GM12874 (cell line): ENCODE measurements around the gene HIPK1.

Experiments
- TF ChIP-seq, protein P1 (sequence below): IDR thresholded peaks from 2 replicates; pipeline ENCODE4 v1.5.1; 2011; ENCODE audit warnings: low read depth, mild to moderate bottlenecking, control low read depth, low read length, moderate library complexity; ENCODE audit not compliant: insufficient read depth

HIPK1 gene

DNA sequence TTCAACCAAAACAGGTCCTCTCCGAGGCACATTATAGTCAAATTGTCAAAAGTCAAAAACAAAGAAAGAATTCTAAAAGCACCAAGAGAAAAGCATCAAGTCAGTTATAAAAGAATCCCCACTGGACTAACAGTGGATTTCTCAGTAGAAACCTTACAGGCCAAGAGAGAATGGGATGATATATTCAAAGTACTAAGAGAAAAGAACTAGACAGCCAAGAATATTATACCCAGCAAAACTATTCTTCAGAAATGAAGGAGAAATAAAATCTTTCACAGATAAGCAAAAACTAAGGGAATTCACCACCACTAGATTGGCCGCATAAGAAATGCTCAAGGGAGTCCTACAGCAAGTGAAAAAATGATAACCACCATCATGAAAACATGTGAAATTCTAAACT lies 66.3 kb downstream of the HIPK1 start:
- TF ChIP-seq, protein P1, sequence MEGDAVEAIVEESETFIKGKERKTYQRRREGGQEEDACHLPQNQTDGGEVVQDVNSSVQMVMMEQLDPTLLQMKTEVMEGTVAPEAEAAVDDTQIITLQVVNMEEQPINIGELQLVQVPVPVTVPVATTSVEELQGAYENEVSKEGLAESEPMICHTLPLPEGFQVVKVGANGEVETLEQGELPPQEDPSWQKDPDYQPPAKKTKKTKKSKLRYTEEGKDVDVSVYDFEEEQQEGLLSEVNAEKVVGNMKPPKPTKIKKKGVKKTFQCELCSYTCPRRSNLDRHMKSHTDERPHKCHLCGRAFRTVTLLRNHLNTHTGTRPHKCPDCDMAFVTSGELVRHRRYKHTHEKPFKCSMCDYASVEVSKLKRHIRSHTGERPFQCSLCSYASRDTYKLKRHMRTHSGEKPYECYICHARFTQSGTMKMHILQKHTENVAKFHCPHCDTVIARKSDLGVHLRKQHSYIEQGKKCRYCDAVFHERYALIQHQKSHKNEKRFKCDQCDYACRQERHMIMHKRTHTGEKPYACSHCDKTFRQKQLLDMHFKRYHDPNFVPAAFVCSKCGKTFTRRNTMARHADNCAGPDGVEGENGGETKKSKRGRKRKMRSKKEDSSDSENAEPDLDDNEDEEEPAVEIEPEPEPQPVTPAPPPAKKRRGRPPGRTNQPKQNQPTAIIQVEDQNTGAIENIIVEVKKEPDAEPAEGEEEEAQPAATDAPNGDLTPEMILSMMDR, result no peak

DNA sequence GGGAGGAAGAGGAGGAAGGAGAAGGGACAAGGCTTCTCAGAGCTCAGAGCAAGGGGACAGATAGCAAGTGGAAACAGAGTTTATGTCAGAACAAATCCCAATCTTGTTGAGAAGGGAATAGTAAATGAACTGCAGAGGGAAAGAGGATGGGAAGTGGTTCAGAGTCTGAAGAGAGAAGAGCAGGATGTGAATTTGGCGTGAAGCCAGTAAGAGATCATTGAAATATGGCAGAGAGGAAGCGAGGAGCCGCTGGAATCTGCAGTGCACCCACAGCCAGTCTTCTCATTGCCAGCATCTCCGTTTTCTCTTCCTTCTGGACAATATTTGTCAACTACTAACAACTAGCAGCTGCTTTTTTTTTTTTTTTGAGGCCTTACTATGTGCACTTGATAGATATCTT lies 69.2 kb downstream of the HIPK1 start:
- TF ChIP-seq, protein P1, result no peak

DNA sequence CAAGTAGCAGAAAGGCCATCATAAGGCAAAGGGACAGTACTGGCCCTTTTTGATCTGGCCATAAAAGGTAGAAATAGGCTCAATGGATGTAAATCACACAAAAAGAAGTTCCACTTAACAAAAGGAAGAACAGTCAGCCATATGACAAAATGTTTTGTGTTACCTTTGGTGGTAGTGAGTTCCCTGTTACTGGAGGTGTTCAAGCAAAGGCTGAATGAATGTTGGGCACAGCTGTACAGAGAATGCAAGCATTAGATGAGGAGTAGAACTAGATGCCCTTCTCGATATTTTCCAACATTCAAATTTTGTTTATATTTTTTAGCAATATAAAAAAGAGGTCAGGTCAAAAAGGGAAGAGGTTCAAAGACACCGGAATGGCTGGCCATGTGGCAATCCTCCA lies 70.1 kb downstream of the HIPK1 start:
- TF ChIP-seq, protein P1, result no peak

DNA sequence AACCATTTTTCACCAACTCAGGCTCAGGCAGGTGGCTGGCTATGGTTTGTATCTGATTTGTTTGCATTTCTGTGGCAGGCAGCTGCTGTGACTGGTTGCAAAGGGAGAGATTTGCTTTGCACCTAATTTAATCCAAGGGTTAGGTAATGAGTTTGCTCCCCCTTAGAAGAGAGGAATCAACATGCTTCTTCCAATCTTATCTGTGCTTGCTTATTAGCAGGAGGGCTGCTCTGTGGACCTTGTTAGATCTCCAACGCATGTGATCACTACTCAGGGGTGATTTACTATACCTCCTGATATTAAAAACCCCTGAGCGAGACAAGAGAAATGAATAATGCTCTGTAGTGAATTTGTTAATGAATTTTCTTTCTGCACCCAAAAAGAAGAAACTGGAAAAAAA lies 70.7 kb downstream of the HIPK1 start:
- TF ChIP-seq, protein P1, result no peak

DNA sequence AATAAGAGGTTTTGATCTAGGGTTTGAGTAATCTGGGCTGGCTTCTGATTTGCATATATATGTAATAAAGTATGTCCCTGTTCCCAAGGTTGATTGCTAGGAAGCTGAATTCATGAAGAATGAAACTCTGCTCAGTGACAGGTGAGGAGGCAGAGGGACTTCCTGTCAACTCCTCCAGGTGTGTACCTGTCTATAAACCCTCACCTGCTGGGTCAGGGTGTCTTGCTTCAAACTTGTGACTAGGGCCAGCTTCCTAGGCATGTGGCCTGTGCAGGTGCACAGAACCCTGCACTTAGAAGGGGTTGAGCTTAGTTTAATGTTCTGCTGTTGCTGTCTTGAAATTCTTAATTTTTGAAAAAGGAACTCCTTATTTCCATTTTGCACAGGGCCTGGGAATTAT lies 71.3 kb downstream of the HIPK1 start:
- TF ChIP-seq, protein P1, result no peak

DNA sequence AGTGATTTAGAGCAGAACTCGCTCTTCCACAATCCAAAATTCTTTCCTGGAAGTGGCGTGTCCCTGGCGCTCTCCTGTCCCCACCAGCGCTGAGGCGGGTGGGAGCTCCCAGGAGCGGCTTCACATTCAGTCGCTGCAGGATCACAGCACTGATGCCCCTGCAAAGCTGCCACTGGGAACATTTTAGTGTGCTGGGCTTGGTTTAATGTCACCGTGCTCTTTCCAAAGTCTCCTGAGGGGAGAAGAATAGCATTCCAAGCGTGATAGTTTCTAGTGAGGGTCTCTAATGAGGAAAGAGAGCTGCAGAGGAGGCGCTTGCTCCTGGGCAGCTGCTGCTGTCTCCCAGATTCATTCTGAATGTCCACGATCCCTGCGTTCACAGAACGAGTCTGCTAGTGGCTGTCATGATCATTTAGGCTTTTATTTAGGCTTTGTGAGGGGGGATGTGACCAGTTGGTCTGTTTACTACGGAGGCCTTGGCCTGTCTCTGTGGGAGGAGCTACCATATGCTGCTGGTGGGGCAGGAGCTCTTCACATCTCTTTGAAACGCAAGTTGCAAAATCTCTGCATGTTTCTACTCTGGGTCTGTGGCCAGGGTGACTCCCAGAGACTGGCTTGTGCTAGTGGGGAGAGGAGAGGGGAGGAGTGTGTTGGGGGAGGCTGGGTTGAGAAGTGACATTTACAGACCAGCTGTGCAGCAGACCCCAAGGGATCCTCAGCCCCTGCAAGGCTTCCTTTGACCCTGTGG lies 73.5 kb downstream of the HIPK1 start:
- TF ChIP-seq, protein P1, result no peak

DNA sequence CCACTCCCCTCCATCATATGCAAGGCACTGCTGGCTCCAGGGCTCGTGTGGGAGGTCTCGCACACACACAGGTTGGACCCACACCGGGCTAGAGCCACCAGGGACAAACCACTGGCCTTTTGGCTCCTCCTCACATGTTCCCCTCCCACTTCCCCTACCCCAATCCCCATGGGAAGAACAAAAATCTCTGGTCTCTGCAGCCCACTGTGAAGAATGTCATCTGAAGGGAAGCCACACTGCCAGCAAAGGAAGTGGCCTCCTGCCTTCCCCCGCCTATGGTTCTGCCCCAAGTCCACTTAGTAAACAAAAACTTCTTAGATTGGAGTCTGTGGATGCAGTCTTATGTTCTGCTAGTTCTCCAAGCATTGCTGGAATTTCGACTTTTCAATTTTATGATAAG lies 74.3 kb downstream of the HIPK1 start:
- TF ChIP-seq, protein P1, result no peak
